Measurements from ENCODE around the gene RYR3. TPM values are rescaled to one million over a fixed set of nuclear protein-coding genes. Genes with fewer than 3 reads are reported as not detected.

RYR3 gene
- total RNA-seq, 4 donors from 2014 or later: 9.1 to 64.0 (median 30.4) TPM

GRCh38 chr15:33859992-33860545 lies 549.3 kb downstream of the RYR3 start:
- H3K4me1 ChIP-seq: no peaks in the 10 kb centered on the region
- H3K9me3 ChIP-seq: no peaks in the 10 kb centered on the region
- DNase-seq: no peak
- TF ChIP-seq POLR2A (IDR thresholded peaks at IDR 0.05): no peak
- TF ChIP-seq CTCF (IDR thresholded peaks at IDR 0.05): no peak
- intact Hi-C loops (cut with DNase I; ENCODE audit: low total_unique reads): no loop called here
- no peaks in the 10 kb centered on the region for H3K27me3 ChIP-seq
- H3K36me3 ChIP-seq: no peaks in the 10 kb centered on the region
- no peak overlapping the region for H3K27ac ChIP-seq
- no peak overlapping the region for H3K4me3 ChIP-seq

GRCh38 chr15:33860754-33861153 lies 550.0 kb downstream of the RYR3 start:
- Histone ChIP-seq H3K9me3 (no peaks in the 10 kb centered on the region), H3K36me3 (no peaks in the 10 kb centered on the region), H3K27ac (no peak overlapping the region), H3K4me1 (no peaks in the 10 kb centered on the region), H3K27me3 (no peaks in the 10 kb centered on the region), H3K4me3 (no peak overlapping the region)
- intact Hi-C loops (cut with DNase I; ENCODE audit: low total_unique reads): no loop called here
- no peak for DNase-seq
- TF ChIP-seq POLR2A (IDR thresholded peaks at IDR 0.05) (no peak), CTCF (IDR thresholded peaks at IDR 0.05) (no peak)

- no peak overlapping the region for H3K4me3 ChIP-seq
- intact Hi-C loops (cut with DNase I; ENCODE audit: low total_unique reads): no loop called here
- DNase-seq: no peak
- TF ChIP-seq CTCF (IDR thresholded peaks at IDR 0.05): no peak
- TF ChIP-seq POLR2A (IDR thresholded peaks at IDR 0.05): no peak
- no peaks in the 10 kb centered on the region for H3K27me3 ChIP-seq
- H3K4me1 ChIP-seq: no peaks in the 10 kb centered on the region
- H3K27ac ChIP-seq: no peak overlapping the region
- H3K36me3 ChIP-seq: no peaks in the 10 kb centered on the region
- H3K9me3 ChIP-seq: no peaks in the 10 kb centered on the region
These were observed 553.8 kb downstream of the RYR3 start for GRCh38 chr15:33864360-33865075.

GRCh38 chr15:33865416-33865815 lies 554.6 kb downstream of the RYR3 start:
- Histone ChIP-seq H3K9me3 (no peaks in the 10 kb centered on the region), H3K27me3 (no peaks in the 10 kb centered on the region), H3K4me1 (no peaks in the 10 kb centered on the region), H3K27ac (no peak overlapping the region), H3K36me3 (no peaks in the 10 kb centered on the region), H3K4me3 (no peak overlapping the region)
- TF ChIP-seq CTCF (IDR thresholded peaks at IDR 0.05): no peak
- TF ChIP-seq POLR2A (IDR thresholded peaks at IDR 0.05): no peak
- DNase-seq: no peak
- intact Hi-C loops (cut with DNase I; ENCODE audit: low total_unique reads): no loop called here

GRCh38 chr15:33866101-33866737 lies 555.5 kb downstream of the RYR3 start:
- intact Hi-C loops (cut with DNase I; ENCODE audit: low total_unique reads): no loop called here
- Histone ChIP-seq H3K27ac (no peak overlapping the region), H3K4me1 (no peaks in the 10 kb centered on the region), H3K4me3 (no peak overlapping the region), H3K9me3 (no peaks in the 10 kb centered on the region), H3K36me3 (no peaks in the 10 kb centered on the region), H3K27me3 (no peaks in the 10 kb centered on the region)
- no peak for DNase-seq
- TF ChIP-seq POLR2A (IDR thresholded peaks at IDR 0.05) (no peak), CTCF (IDR thresholded peaks at IDR 0.05) (no peak)
